ENCODE results near the gene CBFA2T2.
A peak's percentile ranks its signal among the peaks of the same experiment; 100 is the strongest.

Gene CBFA2T2

DNA sequence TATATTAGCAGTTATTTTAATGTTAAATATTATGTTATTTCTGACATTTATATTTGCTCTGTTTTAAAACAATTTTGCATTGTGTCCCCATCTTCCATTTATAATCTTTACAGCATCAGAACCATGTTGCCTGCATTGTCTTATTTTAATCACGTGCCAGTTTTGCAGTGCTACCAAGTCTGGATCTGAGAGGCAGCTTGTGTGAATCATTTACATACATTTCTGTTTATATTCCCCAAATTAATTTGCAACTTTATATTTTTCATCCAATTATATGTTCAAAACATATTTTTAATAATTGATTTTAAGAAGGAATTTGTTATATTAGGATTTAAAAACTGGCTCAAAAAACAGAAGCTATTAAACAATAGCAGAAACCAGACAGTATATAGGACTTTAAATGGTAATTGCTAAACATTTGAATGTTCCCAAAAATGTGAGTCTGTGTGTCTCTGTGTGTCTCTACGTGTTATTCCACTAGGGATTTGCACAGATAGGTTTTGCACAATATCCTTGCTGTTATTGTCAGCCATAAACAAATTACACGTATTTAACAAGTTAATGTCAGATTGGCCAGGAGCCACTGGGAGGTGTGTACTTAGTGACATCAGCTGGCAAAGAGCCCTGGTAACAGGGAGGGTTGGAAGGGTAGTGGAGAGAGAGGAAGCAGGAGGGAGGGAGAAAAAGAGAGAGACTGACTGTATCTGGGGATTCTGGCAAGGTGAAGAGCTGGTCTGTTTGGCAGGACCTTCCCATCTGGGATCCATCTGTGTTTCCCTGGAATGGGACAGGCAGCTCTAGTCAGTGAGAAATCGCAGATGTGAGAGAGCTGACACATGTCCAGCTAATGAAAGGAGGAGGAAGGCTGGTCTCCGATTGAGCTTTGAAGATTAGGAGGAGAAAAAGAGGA, 72.1 kb downstream of the CBFA2T2 start:
- DNase-seq (ENCODE audit: low read depth): peak; percentile 95
- TF ChIP-seq, protein P1, sequence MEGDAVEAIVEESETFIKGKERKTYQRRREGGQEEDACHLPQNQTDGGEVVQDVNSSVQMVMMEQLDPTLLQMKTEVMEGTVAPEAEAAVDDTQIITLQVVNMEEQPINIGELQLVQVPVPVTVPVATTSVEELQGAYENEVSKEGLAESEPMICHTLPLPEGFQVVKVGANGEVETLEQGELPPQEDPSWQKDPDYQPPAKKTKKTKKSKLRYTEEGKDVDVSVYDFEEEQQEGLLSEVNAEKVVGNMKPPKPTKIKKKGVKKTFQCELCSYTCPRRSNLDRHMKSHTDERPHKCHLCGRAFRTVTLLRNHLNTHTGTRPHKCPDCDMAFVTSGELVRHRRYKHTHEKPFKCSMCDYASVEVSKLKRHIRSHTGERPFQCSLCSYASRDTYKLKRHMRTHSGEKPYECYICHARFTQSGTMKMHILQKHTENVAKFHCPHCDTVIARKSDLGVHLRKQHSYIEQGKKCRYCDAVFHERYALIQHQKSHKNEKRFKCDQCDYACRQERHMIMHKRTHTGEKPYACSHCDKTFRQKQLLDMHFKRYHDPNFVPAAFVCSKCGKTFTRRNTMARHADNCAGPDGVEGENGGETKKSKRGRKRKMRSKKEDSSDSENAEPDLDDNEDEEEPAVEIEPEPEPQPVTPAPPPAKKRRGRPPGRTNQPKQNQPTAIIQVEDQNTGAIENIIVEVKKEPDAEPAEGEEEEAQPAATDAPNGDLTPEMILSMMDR (IDR thresholded peaks at IDR 0.05; ENCODE audit: low read length, missing control alignments): no peak
- peak overlapping the region; percentile 10 for H3K4me3 ChIP-seq (replicated peaks; ENCODE audit: low read depth, low read length)

DNA sequence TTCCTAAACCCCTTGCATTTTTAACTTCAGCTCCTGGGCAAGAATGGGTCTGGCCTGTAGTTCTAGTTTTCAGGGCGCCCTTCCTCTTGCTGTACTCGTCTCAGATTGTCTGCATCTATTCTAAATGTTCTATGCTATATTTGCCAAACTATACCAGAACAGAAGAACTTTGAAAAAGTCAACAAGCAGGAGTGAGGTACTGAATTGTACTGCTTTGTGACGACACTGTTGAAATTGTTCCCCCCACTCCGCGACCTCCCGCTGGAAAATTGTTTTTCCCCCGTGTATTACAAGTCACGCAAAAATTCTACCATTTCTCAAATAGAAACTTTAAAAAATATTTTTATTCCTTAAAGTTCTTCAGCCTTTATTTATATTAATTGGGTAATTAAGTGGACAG, 73.9 kb downstream of the CBFA2T2 start:
- TF ChIP-seq, protein P1 (IDR thresholded peaks at IDR 0.05; ENCODE audit: low read length, missing control alignments): no peak
- H3K4me3 ChIP-seq (replicated peaks; ENCODE audit: low read depth, low read length): no peak overlapping the region
- DNase-seq (ENCODE audit: low read depth): no peak

DNA sequence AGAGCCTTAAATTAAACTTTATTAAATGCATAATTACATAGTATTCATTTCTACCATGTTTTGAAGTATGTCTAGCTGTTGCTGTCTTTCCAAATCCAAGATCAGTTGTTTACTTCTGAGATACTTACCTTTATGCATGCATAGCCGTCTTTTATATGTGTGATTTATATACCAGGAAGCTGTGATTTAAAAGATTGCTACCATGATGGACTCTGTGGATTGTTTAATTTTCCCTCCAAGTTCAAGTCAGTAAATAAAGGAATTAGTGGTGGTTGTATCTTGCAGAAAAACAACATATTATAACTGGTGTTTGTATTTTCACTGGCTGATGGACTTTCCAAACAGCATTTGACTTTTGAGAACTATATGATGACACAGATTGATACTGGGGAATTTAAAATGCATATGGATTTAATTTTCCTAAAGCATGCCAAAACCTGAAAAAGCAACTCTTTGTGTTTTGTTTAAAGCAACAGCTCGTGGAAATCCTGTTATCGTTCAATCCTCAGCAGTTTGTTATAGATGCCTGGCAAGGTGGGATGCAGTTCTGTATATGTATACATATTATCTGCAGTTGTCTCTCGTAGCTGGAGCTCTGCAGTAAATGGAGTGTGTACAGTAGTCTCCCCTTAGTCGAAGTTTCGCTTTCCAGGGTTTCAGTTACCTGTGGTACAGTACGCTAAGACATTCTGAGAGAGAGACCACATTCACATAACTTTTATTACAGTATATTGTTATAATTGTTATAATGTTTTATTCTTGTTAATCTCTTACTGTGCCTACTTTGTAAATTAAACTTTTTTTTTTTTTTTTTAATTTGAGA, 77.1 kb downstream of the CBFA2T2 start:
- TF ChIP-seq, protein P1 (IDR thresholded peaks at IDR 0.05; ENCODE audit: low read length, missing control alignments): no peak
- H3K4me3 ChIP-seq (replicated peaks; ENCODE audit: low read depth, low read length): no peak overlapping the region
- DNase-seq (ENCODE audit: low read depth): no peak

DNA sequence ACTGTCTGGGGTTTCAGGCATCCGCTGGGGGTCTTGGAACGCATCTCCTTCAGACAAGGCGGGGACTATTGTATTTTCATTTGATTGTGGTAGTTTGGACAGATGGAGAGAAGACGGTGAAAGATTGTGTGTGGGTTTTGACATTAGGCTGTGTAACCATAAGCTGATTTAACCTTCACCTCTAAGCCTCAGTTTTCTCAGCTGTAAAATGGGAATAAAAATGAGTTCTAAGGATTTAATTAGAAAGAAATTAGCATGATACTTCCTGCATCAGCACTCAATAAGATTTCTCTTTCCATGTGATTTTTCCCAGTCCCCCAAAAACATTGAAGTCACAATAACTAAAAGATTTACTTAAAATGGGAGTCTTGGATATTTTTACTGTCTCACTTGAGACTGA, 78.1 kb downstream of the CBFA2T2 start:
- TF ChIP-seq, protein P1 (IDR thresholded peaks at IDR 0.05; ENCODE audit: low read length, missing control alignments): no peak
- no peak overlapping the region for H3K4me3 ChIP-seq (replicated peaks; ENCODE audit: low read depth, low read length)
- no peak for DNase-seq (ENCODE audit: low read depth)

DNA sequence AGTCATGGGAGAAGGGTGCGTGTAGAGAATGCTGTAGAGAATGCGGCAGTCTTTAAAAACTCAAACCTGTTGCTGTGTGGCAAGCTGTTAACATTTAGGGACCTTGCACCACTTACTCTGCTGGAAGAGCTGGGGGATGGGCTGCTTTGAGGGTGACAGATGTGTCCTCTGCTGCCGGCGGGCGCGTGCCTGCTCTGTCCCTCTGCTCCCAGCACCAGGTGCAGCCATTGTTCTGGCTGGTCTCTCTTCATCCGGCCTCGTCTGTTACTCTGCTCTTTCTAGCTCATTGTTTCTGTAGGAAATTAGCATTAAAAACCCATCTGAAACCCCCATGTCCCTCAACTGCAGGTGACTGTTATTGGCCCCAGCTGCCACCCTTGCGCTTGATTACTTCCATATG, 78.5 kb downstream of the CBFA2T2 start:
- DNase-seq (ENCODE audit: low read depth): no peak
- TF ChIP-seq, protein P1 (IDR thresholded peaks at IDR 0.05; ENCODE audit: low read length, missing control alignments): no peak
- H3K4me3 ChIP-seq (replicated peaks; ENCODE audit: low read depth, low read length): no peak overlapping the region

DNA sequence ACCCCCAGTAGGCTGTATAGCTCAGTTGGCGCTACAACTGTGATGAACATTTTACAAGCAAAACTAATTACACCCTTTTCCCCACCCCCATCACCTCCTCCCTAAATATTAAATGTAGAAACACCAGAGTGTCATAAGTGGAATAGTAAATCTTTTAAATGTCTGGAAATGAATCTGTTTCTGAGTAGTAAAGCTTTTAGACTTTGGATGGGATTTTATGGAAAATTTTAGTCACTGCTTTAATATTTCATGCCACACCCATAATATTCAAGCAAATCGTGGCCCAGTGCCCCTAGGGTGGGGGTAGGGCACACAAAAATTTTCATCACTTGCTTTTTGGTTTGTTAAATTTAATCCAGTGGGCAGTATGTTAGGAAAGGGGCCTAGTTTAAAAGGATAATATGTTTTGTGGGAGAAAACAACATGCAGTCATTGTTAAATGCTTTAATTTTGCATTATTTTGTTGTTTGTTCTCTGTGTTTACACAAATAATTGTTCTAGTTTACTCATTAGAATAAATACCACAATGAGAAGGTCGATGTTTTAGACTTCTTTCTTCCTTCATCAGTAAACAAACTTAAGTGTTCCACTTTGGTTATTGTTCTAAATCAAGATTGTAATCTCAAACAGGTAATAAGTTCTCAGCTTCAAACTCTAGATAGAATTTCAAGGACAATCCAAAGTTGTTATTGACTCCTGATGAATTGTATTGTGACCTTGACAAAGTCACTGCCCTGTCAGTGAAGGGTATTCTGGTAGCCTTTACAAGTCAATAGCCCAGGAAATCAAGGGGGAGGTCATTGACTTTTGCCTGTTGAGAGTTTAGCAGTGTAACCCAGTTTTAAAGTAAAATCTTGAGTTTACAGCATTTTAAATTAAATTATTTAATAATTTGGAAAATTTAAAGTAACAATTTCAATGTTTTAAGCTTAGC, 79.2 kb downstream of the CBFA2T2 start:
- no peak for DNase-seq (ENCODE audit: low read depth)
- TF ChIP-seq, protein P1 (IDR thresholded peaks at IDR 0.05; ENCODE audit: low read length, missing control alignments): no peak
- no peak overlapping the region for H3K4me3 ChIP-seq (replicated peaks; ENCODE audit: low read depth, low read length)
